OCI-LY3 (cell line): ENCODE data around the gene GFER.

Experiments
- EZH2phosphoT487 ChIP-seq: fragments of 200-600 bp; shearing (Covaris generic); IDR thresholded peaks from 2 replicates; pipeline ENCODE4 v1.6.1; 2018; ENCODE audit warnings: antibody characterized with exemption, mixed run types, low read depth
- TF ChIP-seq, protein P1 (sequence below): fragments of 200-600, 300-600 bp; sonication (generic); IDR thresholded peaks from 2 replicates; pipeline ENCODE4 v1.5.1; 2014; ENCODE audit warnings: antibody characterized with exemption, low read length, low read depth

DNA sequence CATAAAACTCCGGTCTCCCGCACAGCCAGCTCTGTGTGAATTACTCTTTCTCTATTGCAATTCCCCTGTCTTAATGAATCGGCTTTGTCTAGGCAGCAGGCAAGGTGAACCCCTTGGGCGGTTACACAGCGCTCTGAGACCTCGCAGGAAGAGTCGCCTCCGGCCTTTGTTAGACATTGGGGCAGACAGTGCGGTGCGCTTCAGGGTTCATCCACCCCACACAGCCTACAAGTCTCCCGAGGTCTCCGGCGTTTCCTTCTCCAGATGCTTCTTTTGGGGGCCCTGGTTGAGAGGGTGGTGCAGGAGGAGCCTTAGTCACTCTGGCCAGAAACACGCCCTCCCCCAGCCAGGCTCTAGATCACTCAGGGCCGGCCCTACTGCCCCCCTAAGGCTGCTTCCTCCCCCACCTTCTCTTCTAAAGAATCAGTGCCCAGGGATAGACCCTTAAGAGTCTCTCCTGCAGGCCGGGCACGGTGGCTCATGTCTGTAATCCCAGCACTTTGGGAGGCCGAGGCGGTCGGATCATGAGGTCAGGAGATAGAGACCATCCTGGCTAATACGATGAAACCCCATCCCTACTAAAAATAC is 39.3 kb upstream of the GFER start:
- TF ChIP-seq, protein P1, sequence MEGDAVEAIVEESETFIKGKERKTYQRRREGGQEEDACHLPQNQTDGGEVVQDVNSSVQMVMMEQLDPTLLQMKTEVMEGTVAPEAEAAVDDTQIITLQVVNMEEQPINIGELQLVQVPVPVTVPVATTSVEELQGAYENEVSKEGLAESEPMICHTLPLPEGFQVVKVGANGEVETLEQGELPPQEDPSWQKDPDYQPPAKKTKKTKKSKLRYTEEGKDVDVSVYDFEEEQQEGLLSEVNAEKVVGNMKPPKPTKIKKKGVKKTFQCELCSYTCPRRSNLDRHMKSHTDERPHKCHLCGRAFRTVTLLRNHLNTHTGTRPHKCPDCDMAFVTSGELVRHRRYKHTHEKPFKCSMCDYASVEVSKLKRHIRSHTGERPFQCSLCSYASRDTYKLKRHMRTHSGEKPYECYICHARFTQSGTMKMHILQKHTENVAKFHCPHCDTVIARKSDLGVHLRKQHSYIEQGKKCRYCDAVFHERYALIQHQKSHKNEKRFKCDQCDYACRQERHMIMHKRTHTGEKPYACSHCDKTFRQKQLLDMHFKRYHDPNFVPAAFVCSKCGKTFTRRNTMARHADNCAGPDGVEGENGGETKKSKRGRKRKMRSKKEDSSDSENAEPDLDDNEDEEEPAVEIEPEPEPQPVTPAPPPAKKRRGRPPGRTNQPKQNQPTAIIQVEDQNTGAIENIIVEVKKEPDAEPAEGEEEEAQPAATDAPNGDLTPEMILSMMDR = no peak
- TF ChIP-seq EZH2phosphoT487 = no peak
